ENCODE measurements around the gene ATP10B.

Gene ATP10B

DNA sequence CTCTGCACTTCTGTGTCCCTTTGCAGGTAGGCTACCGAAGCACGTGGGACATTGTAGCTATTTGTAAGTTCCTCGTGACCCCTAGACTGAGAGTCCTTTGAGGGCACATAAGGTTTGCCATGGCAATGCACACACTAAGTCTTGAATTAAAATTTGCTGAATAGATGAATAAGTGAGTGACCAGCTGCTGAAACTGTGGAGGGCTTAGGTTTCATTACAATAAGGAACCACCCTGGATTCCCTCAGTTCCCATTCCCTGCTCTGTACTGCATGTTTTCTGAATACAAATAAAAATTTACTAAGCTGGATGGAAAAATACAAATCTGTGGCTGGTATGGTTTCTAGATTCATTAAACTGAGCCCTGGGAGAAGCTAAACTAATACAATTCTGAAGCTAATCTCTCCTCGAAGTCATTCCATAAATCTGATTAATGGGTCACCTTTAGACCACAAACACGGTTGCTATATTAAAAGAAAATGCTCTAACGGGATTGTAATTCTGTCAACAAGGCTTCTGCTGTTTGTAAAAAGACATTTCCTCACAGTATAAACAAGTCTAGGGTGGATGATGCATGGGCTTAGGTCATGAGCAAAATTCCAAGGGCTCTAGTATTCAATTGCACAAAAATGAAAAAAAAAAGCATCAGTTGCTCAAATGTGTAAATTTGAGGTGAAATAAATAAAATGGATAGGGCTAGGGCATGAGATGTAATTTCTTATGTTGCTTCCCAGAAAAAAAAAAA, 172.3 kb downstream of the ATP10B start:
- no peak for DNase-seq

DNA sequence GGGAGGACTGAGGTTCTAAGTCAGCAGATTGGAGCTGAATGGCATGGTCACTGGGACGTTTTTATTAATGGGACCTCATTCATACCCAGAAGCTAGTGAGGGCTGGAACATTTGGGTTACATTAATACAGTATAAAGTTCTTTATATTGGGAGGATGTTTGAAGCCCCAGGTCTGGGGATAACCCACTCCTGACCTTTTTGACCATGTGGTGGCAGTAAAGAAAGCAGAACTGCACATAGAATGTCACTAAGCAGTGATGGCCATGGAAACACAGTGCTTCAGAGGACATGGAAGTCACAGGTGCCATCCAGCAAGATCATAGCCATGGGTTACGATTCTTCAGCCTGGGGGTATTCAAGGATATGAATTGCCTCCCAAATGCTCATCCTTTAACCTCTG, 176.0 kb downstream of the ATP10B start:
- DNase-seq: no peak

DNA sequence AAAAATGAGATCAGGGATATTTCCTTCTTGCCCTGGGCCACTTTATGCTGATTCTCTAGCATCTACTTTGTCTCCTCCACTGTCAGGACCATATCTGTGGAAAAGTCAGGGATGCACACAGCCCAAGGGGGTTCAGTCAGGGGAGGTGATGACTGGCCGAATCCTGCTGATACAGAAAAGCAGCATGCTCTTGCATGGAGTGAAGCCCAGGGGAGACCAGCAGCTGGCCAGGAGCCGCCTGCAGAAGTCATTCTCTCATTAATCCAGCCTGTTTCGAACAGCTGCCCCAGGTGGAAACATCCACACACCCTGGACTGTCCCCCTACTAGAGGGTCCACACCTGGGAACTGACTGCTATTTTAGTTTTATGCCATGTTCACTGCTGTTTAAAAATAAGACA, 177.1 kb downstream of the ATP10B start:
- no peak for DNase-seq

DNA sequence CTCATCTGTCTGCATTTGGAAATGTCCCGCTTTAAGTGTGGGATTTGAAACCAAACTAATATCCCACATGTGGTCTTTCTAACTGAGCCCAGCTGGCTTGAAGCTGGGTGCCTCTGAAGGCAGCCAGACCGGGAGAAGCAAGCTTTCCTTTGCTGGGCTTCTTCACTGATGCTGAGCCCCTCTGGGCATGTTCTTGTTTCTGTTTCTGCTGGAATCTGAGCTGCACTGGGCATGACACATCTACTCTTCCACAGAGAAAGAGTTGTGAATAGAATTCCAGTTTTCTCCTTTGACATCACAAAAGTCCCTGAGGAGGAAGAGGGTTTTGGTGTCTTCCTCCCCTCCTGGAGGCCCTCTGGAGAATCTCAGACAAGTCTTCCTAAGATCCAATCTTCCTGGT, 179.5 kb downstream of the ATP10B start:
- DNase-seq: no peak

- no peak for DNase-seq
Measured at GRCh38 chr5:160668356-160668755, 183.7 kb downstream of the ATP10B start.

GRCh38 chr5:160667160-160667559, 184.9 kb downstream of the ATP10B start:
- DNase-seq: no peak

- no peak for DNase-seq
Measured at GRCh38 chr5:160665460-160665859, 186.6 kb downstream of the ATP10B start.

DNA sequence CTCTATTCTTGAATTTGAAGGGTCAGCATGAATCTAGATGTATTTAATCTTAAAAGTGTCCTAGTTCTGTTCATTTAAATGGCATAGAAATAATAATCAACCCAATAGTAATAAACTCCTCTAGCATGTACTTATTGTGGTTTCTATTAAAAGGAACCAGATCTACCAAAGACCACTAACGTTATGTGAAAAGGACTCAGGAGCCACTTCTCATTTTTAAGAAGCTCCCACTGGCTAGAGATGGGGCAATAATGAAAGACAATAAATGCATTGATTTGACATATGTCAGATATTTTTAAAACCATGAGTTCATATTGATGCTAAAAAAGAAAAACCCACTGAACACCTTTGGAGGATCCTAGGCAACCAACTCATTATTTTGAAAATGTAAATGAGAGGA, 191.9 kb downstream of the ATP10B start:
- DNase-seq: no peak

- DNase-seq: no peak
Measured at GRCh38 chr5:160657622-160658458, 194.2 kb downstream of the ATP10B start.

GRCh38 chr5:160657068-160657507, 194.9 kb downstream of the ATP10B start:
- no peak for DNase-seq

GRCh38 chr5:160655717-160656116, 196.3 kb downstream of the ATP10B start:
- no peak for DNase-seq

GRCh38 chr5:160651692-160652645, 200.0 kb downstream of the ATP10B start:
- no peak for DNase-seq

- DNase-seq: no peak
Measured at GRCh38 chr5:160649304-160649703, 202.7 kb downstream of the ATP10B start.

- DNase-seq: no peak
Measured at GRCh38 chr5:160646033-160646432, 206.0 kb downstream of the ATP10B start.

GRCh38 chr5:160643616-160644240, 208.3 kb downstream of the ATP10B start:
- no peak for DNase-seq

DNA sequence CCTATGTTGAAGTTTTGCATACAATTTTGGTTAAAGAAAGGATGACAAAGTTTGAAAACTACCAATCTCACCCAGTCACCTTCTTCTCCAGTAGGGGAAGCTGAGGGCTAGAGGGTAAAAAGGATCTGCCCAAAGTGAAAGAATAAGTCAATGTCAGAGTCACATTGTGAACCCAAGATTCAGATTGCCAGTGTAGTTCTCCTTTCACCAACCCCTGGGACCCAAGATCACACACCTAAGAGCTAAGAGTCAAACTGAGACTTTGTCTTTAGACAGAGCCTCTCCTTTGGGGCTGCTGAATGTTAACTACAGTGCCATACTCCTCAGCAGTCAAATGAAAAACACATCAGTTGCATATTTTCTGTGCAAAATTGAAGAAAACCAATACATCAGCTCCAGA, 210.6 kb downstream of the ATP10B start:
- DNase-seq: no peak

GRCh38 chr5:160640406-160640805, 211.6 kb downstream of the ATP10B start:
- no peak for DNase-seq

- no peak for DNase-seq
Measured at GRCh38 chr5:160638161-160638742, 213.8 kb downstream of the ATP10B start.

DNA sequence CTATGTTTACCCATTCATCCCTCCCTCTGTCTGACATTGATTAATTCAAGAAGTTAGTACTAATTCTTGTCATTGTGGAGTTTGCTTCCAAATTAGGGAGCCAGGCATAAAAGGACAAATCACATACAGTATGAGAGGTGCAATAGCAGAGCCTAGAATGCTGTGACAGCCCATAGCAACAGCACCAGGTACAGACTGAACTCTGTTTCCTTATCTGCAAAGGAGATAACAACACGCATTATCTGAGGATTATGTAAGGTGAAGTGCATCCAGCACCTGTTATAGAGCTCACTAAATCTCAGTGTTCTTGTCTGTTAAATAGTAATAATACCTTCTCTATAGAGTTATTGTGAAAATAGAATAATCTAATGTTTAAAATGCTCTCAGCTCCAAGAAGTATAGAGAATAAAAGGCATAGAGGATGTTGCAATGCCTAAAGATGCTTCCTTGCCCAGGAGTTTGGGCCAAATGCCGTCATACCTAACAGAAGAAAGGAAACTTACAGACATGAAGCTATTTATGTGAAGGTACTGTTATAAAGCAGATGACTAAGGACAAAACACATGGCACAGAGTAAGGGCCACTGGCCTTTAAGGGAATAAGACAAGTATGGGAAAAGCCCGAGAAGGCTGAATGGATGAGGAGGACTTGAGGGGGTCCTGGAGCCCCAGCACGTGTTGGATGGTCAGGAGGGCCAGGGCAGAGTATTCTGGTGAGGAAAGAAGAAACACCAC, 214.5 kb downstream of the ATP10B start:
- DNase-seq: no peak

DNA sequence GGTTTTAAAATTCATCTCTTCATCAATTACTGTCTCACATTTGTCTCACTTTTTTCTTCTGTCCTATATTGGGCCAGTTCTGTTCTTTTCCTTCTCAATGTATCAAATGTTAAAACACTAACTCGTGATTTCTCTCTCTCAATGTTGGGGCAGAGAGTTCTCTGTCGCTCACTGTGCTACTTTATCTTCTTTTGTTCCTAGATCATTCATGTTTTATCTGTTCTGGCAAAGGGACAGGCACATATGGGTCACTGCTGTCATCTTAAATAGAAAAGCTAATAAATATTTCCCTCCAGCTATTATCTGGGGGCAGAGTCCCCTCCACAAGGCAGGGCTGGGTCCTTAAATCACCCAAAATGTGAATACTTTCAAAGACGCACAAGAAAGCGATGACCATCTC, 216.3 kb downstream of the ATP10B start:
- no peak for DNase-seq

- no peak for DNase-seq
Measured at GRCh38 chr5:160635046-160635445, 217.0 kb downstream of the ATP10B start.
